CD4-positive, alpha-beta T cell treated with Interleukin-15 for 4 hours (primary cell): Measurements from ENCODE around the gene KCMF1.
"Not testable (repeated sequence)": the region's sequence is repeated elsewhere in the genome, so short reads cannot be mapped to it uniquely, and the experiment has no call there.

Source experiments
- DNase-seq: peaks from one replicate; pipeline ENCODE4 v3.0.0-alpha.2; 2020; ENCODE audit warnings: low spot score

The KCMF1 gene

GRCh38 chr2:84970868-84971509 is at the start of gene KCMF1:
Gene KCMF1, plus strand, starts transcription at chr2:84971161. Its CDS starts 291 bp downstream, at chr2:84971452.
- peak; percentile 64 for DNase-seq

- DNase-seq = no peak
Observed at GRCh38 chr2:84923009-84923408, 48.0 kb upstream of the KCMF1 start.

GRCh38 chr2:84924173-84925106 is 46.5 kb upstream of the KCMF1 start:
- peak; percentile 72 for DNase-seq

GRCh38 chr2:84925336-84925723 is 45.6 kb upstream of the KCMF1 start:
- DNase-seq = no peak

GRCh38 chr2:84925724-84926376 is 45.1 kb upstream of the KCMF1 start:
- peak; percentile 98 for DNase-seq

GRCh38 chr2:84927275-84927627 is 43.7 kb upstream of the KCMF1 start:
- no peak for DNase-seq

- no peak for DNase-seq
Observed at GRCh38 chr2:84931384-84931821, 39.6 kb upstream of the KCMF1 start.

GRCh38 chr2:84938194-84938879 is 32.6 kb upstream of the KCMF1 start:
- peak; percentile 48 for DNase-seq

GRCh38 chr2:84939426-84940087 is 31.4 kb upstream of the KCMF1 start:
- DNase-seq = peak; percentile 84

- DNase-seq = no peak
Observed at GRCh38 chr2:84940088-84940470, 30.9 kb upstream of the KCMF1 start.

- DNase-seq = no peak
Observed at GRCh38 chr2:84940831-84941412, 30.0 kb upstream of the KCMF1 start.

- no peak for DNase-seq
Observed at GRCh38 chr2:84942166-84942565, 28.8 kb upstream of the KCMF1 start.

GRCh38 chr2:84942964-84943421 is 28.0 kb upstream of the KCMF1 start:
- DNase-seq = no peak

- DNase-seq = no peak
Observed at GRCh38 chr2:84944295-84944909, 26.6 kb upstream of the KCMF1 start.

- DNase-seq = not testable (repeated sequence)
Observed at GRCh38 chr2:84945838-84946203, 25.1 kb upstream of the KCMF1 start.

- peak; percentile 72 for DNase-seq
Observed at GRCh38 chr2:84946204-84947009, 24.6 kb upstream of the KCMF1 start.

GRCh38 chr2:84947010-84947593 is 23.9 kb upstream of the KCMF1 start:
- DNase-seq = no peak

- DNase-seq = no peak
Observed at GRCh38 chr2:84953535-84953934, 17.4 kb upstream of the KCMF1 start.

- no peak for DNase-seq
Observed at GRCh38 chr2:84954329-84954728, 16.6 kb upstream of the KCMF1 start.
